ENCODE data around the gene ABCC8.

The ABCC8 gene

GRCh38 chr11:17423533-17424310 lies 52.9 kb downstream of the ABCC8 start:
- DNase-seq = no peak

GRCh38 chr11:17421781-17422180 lies 54.9 kb downstream of the ABCC8 start:
- DNase-seq = no peak

- no peak for DNase-seq
Measured at GRCh38 chr11:17418444-17419081, 58.1 kb downstream of the ABCC8 start.

GRCh38 chr11:17416492-17416891 lies 60.2 kb downstream of the ABCC8 start:
- no peak for DNase-seq

- no peak for DNase-seq
Measured at GRCh38 chr11:17415523-17416104, 61.0 kb downstream of the ABCC8 start.

- DNase-seq = no peak
Measured at GRCh38 chr11:17414992-17415391, 61.7 kb downstream of the ABCC8 start.

- DNase-seq = no peak
Measured at GRCh38 chr11:17414317-17414737, 62.3 kb downstream of the ABCC8 start.

GRCh38 chr11:17413414-17414316 lies 63.0 kb downstream of the ABCC8 start:
- no peak for DNase-seq

- no peak for DNase-seq
Measured at GRCh38 chr11:17412488-17413180, 64.0 kb downstream of the ABCC8 start.

GRCh38 chr11:17411418-17411817 lies 65.2 kb downstream of the ABCC8 start:
- no peak for DNase-seq

GRCh38 chr11:17410606-17411379 lies 65.9 kb downstream of the ABCC8 start:
- DNase-seq = no peak

GRCh38 chr11:17408641-17409040 lies 68.0 kb downstream of the ABCC8 start:
- no peak for DNase-seq

GRCh38 chr11:17408026-17408425 lies 68.6 kb downstream of the ABCC8 start:
- no peak for DNase-seq

- DNase-seq = no peak
Measured at GRCh38 chr11:17407575-17407974, 69.1 kb downstream of the ABCC8 start.

- DNase-seq = no peak
Measured at GRCh38 chr11:17406818-17407149, 69.9 kb downstream of the ABCC8 start.

GRCh38 chr11:17406082-17406817 lies 70.4 kb downstream of the ABCC8 start:
- no peak for DNase-seq

GRCh38 chr11:17405232-17406005 lies 71.2 kb downstream of the ABCC8 start:
- no peak for DNase-seq

GRCh38 chr11:17403980-17404759 lies 72.5 kb downstream of the ABCC8 start:
- DNase-seq = no peak

GRCh38 chr11:17402486-17402885 lies 74.2 kb downstream of the ABCC8 start:
- no peak for DNase-seq

Measured in activated effector memory CD4-positive, alpha-beta T cell treated with anti-CD3 and anti-CD28 coated beads, Interleukin-2, amount 50 U/mL, for 16 hours (primary cell).